GM12801 (cell line): ENCODE measurements around the gene UBE4B.

Source experiments
- CTCF ChIP-seq: IDR thresholded peaks from one replicate; pipeline ENCODE4 v1.5.1; 2011; ENCODE audit warnings: control low read depth; ENCODE audit not compliant: insufficient read length; ENCODE audit errors: extremely low read depth

Gene UBE4B

GRCh38 chr1:10048601-10049000 is 15.8 kb downstream of the UBE4B start:
- TF ChIP-seq CTCF: no peak

GRCh38 chr1:10050611-10051010 is 17.9 kb downstream of the UBE4B start:
- no peak for TF ChIP-seq CTCF

GRCh38 chr1:10051656-10052055 is 18.9 kb downstream of the UBE4B start:
- no peak for TF ChIP-seq CTCF

- no peak for TF ChIP-seq CTCF
Measured at GRCh38 chr1:10052347-10052746, 19.6 kb downstream of the UBE4B start.

GRCh38 chr1:10054465-10054864 is 21.7 kb downstream of the UBE4B start:
- no peak for TF ChIP-seq CTCF

GRCh38 chr1:10056599-10056987 is 23.8 kb downstream of the UBE4B start:
- TF ChIP-seq CTCF: no peak

GRCh38 chr1:10057343-10057742 is 24.6 kb downstream of the UBE4B start:
- TF ChIP-seq CTCF: no peak

- TF ChIP-seq CTCF: no peak
Measured at GRCh38 chr1:10057796-10058195, 25.0 kb downstream of the UBE4B start.
